HL-60 (cell line): ENCODE results near the gene CREB3L1.
A peak's percentile ranks its signal among the peaks of the same experiment; 100 is the strongest.

Experiments used
- CTCF ChIP-seq: IDR thresholded peaks from one replicate; pipeline ENCODE4 v1.5.1; 2011; ENCODE audit warnings: low read length, control low read depth, inconsistent platforms; ENCODE audit not compliant: insufficient read depth
- GABPA ChIP-seq: IDR thresholded peaks from 2 replicates; pipeline ENCODE4 v1.6.1; 2012; ENCODE audit warnings: low read depth
- POLR2AphosphoS5 ChIP-seq: IDR thresholded peaks from 2 replicates; pipeline ENCODE4 v1.6.1; 2012; ENCODE audit warnings: low read depth
- REST ChIP-seq: IDR thresholded peaks from 2 replicates; pipeline ENCODE4 v1.6.1; 2012; ENCODE audit warnings: low read depth; ENCODE audit not compliant: insufficient replicate concordance
- SPI1 ChIP-seq: IDR thresholded peaks from 2 replicates; pipeline ENCODE4 v1.6.1; 2012; ENCODE audit warnings: low read depth, mild to moderate bottlenecking, borderline replicate concordance

- no peak for TF ChIP-seq CTCF
- TF ChIP-seq POLR2AphosphoS5 = peak; percentile 76
- no peak for TF ChIP-seq REST
- TF ChIP-seq GABPA = no peak
- peak; percentile 65; the same call in 1 of the 2 replicates for TF ChIP-seq SPI1
These were observed 64.8 kb downstream of the CREB3L1 start for GRCh38 chr11:46342239-46342638.
